HepG2 (cell line): ENCODE measurements around the gene COL4A6. TPM values are rescaled to one million over a fixed set of nuclear protein-coding genes. Genes with fewer than 3 reads are reported as not detected.

Experiments used
- ATAC-seq: fragments of 200-7000 bp; cut with Tn5 transposase; 3 replicates; pipeline ENCODE4 v1.9.1; 2020; ENCODE audit warnings: mild to moderate bottlenecking, moderate library complexity
- BruUV-seq: library from RNA; stranded (reverse); fragments of 400-500 nt; replicated peaks from 2 replicates; lab custom pipeline; 2021; lab: Mats Ljungman, UMichigan
- CTCF ChIA-PET: fragments of 300-600 bp; formaldehyde crosslinking; extraction: SDS; loops from one replicate; lab custom pipeline; 2021; ENCODE audit warnings: low total read pairs, inconsistent platforms, low intra/inter-chr PET ratio; lab: Yijun Ruan, JAX
- POLR2A ChIA-PET: fragments of 350-600 bp; sonication (Branson Sonifier 250); formaldehyde crosslinking; loops from one replicate; lab custom pipeline; 2020; ENCODE audit warnings: antibody characterized with exemption, inconsistent platforms; lab: Yijun Ruan, JAX
- DNase-seq: peaks from one replicate; pipeline ENCODE4 v3.0.0-alpha.2; 2015; ENCODE audit warnings: low spot score
- FAIRE-seq: peaks from 3 replicates; lab custom pipeline; 2011; peaks lifted over from hg19 to GRCh38; lab: Jason Lieb, UNC
- H2AFZ ChIP-seq: one replicate; pipeline ENCODE4 v1.6.1; 2011; ENCODE audit warnings: low read length, inconsistent platforms
- H3K27ac ChIP-seq: fragments of 300-600 bp; 3 replicates; pipeline ENCODE4 v1.8.0; 2011; ENCODE audit warnings: mixed run types, mild to moderate bottlenecking, mixed read lengths, low read length, inconsistent platforms; ENCODE audit not compliant: insufficient read depth; ENCODE audit errors: extremely low read length
- H3K27me3 ChIP-seq, 2 experiments: fragments of 200-600 bp in 1 of 2; 2 replicates in 1 of 2; 3 replicates in 1 of 2; pipeline versions ENCODE4 v1.6.0 to v1.8.0; 2011; ENCODE audit warnings: low read length in 2 of 2, mild to moderate bottlenecking in 2 of 2, moderate library complexity in 2 of 2, inconsistent platforms in 1 of 2; ENCODE audit not compliant: insufficient read depth in 2 of 2, control insufficient read depth in 1 of 2
- H3K36me3 ChIP-seq, 2 experiments: fragments of 200-600 bp in 1 of 2; replicated peaks in 1 of 2; 2 replicates in 1 of 2; 3 replicates in 1 of 2; pipeline versions ENCODE4 v1.5.1 to v1.8.0; 2011; ENCODE audit warnings: low read length in 2 of 2, inconsistent platforms in 1 of 2; ENCODE audit not compliant: insufficient read depth in 2 of 2, control insufficient read depth in 1 of 2
- H3K4me1 ChIP-seq: 2 replicates; pipeline ENCODE4 v1.5.1; 2012; ENCODE audit warnings: low read length, inconsistent platforms; ENCODE audit not compliant: insufficient read depth
- H3K4me2 ChIP-seq: 2 replicates; pipeline ENCODE4 v1.6.0; 2011; ENCODE audit warnings: low read depth, low read length, inconsistent platforms
- H3K4me3 ChIP-seq, 3 experiments: fragments of 200-600 bp in 1 of 3; sonication (generic), shearing (Covaris generic) in 1 of 3; replicated peaks in 1 of 3; 2 replicates each; pipeline ENCODE4 v1.5.1; 2011 to 2016; ENCODE audit warnings: low read length in 3 of 3, inconsistent platforms in 2 of 3, low read depth in 2 of 3, mild to moderate bottlenecking in 2 of 3, control low read depth in 1 of 3, mixed read lengths in 1 of 3; ENCODE audit not compliant: insufficient read depth in 1 of 3
- H3K79me2 ChIP-seq: one replicate; pipeline ENCODE4 v1.6.1; 2011; ENCODE audit warnings: low read length, inconsistent platforms; ENCODE audit not compliant: insufficient read depth
- H3K9ac ChIP-seq: 2 replicates; pipeline ENCODE4 v1.6.0; 2011; ENCODE audit warnings: mild to moderate bottlenecking, low read depth, low read length, inconsistent platforms; ENCODE audit not compliant: insufficient read depth
- H3K9me3 ChIP-seq: 2 replicates; pipeline ENCODE4 v1.5.1; 2012; ENCODE audit warnings: mild to moderate bottlenecking, low read length
- H4K20me1 ChIP-seq: 2 replicates; pipeline ENCODE4 v1.6.0; 2011; ENCODE audit warnings: inconsistent platforms, mild to moderate bottlenecking, low read length, moderate library complexity; ENCODE audit not compliant: insufficient read depth
- CCAR2 ChIP-seq: fragments of 200-400 bp; formaldehyde crosslinking; optimal IDR thresholded peaks from 2 replicates; pipeline ENCODE3; 2018; ENCODE audit warnings: low read depth, mild to moderate bottlenecking, low read length, moderate library complexity
- FOSL2 ChIP-seq: sonication (generic); formaldehyde crosslinking; IDR thresholded peaks from 2 replicates; pipeline ENCODE4 v1.4.0; 2020; ENCODE audit warnings: missing genetic modification reagents
- MBNL3 ChIP-seq: fragments of 250-450 bp; sonication (Bioruptor Pico); conservative IDR thresholded peaks from 2 replicates; pipeline ENCODE4 v1.8.0; 2022; ENCODE audit warnings: mild to moderate bottlenecking, inconsistent platforms
- NFIB ChIP-seq: sonication (generic); formaldehyde crosslinking; IDR thresholded peaks from 2 replicates; pipeline ENCODE4 v1.9.0; 2021; ENCODE audit warnings: missing genetic modification reagents, mild to moderate bottlenecking, borderline replicate concordance
- SMARCC2 ChIP-seq: fragments of 450-650 bp; IDR thresholded peaks from 2 replicates; pipeline ENCODE4 v1.6.1; 2017; ENCODE audit warnings: antibody characterized with exemption, mild to moderate bottlenecking
- THAP11 ChIP-seq: IDR thresholded peaks from 2 replicates; pipeline ENCODE4 v1.6.1; 2016; ENCODE audit warnings: missing biosample characterization, missing genetic modification reagents
- ZNF251 ChIP-seq: sonication (generic); formaldehyde crosslinking; IDR thresholded peaks from 2 replicates; pipeline ENCODE4 v1.9.0; 2021; ENCODE audit warnings: mild to moderate bottlenecking, missing genetic modification reagents
- ZNF557 ChIP-seq: sonication (generic); formaldehyde crosslinking; IDR thresholded peaks from 2 replicates; pipeline ENCODE4 v1.4.0; 2020; ENCODE audit warnings: missing genetic modification reagents
- WGBS: methylation state at CpG from one replicate; pipeline ENCODE4 v1.1.6; 2017; ENCODE audit warnings: low lambda C conversion rate; 5-methylcytosine and 5-hydroxymethylcytosine counted together
- in situ Hi-C: cut with HindIII; loops from 2 replicates; pipeline ENCODE4 v1.10.0; 2017; ENCODE audit warnings: low pct_unique_long_range_greater_than_20kb; ENCODE audit not compliant: extremely low pct_ligation_motif_present
- intact Hi-C: fragments of 100-400 bp; cut with micrococcal nuclease; formaldehyde crosslinking; loops from one replicate; pipeline ENCODE4 v1.10.0; 2022; ENCODE audit not compliant: unreplicated experiment
- polyA plus RNA-seq, 8 experiments: library from polyadenylated mRNA; depleted of rRNA in 3 of 8; stranded (reverse) in 7 of 8; unstranded in 1 of 8; fragments of >200 nt; fragmentation: Illumina TruSeq in 4 of 8; extraction: Trizol in 4 of 8; gene quantifications; 2 replicates each; pipeline versions ENCODE4 v1.2.1 to v1.2.3, GENCODE V29; 2011 to 2016; ENCODE audit warnings: low read depth in 4 of 8, missing spikeins in 1 of 8, mixed read lengths in 1 of 8; ENCODE audit not compliant: insufficient read depth in 1 of 8
- total RNA-seq, 5 experiments: library from RNA; depleted of rRNA; stranded (reverse); fragments of >200 nt; fragmentation: Illumina TruSeq; extraction: Trizol; gene quantifications; 2 replicates each; pipeline ENCODE4 v1.2.3, GENCODE V29; 2016; ENCODE audit warnings: low read depth in 1 of 5
- TF ChIP-seq, protein P1 (sequence below): IDR thresholded peaks from 2 replicates; pipeline ENCODE4 v1.6.1; 2018; ENCODE audit warnings: missing genetic modification reagents, mild to moderate bottlenecking, missing compliant biosample characterization
- TF ChIP-seq, protein P2 (sequence below): sonication (generic); formaldehyde crosslinking; IDR thresholded peaks from 2 replicates; pipeline ENCODE4 v1.8.1; 2023; ENCODE audit warnings: missing genetic modification reagents, mild to moderate bottlenecking, borderline replicate concordance
- TF ChIP-seq, protein P3 (sequence below): sonication (generic); formaldehyde crosslinking; IDR thresholded peaks from 2 replicates; pipeline ENCODE4 v1.5.1; 2020; ENCODE audit warnings: missing genetic modification reagents, mild to moderate bottlenecking, borderline replicate concordance
- TF ChIP-seq, protein P4 (sequence below): sonication (generic); formaldehyde crosslinking; IDR thresholded peaks from 2 replicates; pipeline ENCODE4 v1.4.0; 2020; ENCODE audit warnings: mild to moderate bottlenecking, missing genetic modification reagents
- TF ChIP-seq, protein P5 (sequence below): conservative IDR thresholded peaks from 2 replicates; pipeline ENCODE4 v1.6.1; 2018; ENCODE audit warnings: missing genetic modification reagents

COL4A6 gene
- total and polyA plus RNA-seq, 2 of the 13 experiments (the other 11 are each of a cell fraction or from before 2014, with no cell fraction given): 4.5 to 8.2 TPM

DNA sequence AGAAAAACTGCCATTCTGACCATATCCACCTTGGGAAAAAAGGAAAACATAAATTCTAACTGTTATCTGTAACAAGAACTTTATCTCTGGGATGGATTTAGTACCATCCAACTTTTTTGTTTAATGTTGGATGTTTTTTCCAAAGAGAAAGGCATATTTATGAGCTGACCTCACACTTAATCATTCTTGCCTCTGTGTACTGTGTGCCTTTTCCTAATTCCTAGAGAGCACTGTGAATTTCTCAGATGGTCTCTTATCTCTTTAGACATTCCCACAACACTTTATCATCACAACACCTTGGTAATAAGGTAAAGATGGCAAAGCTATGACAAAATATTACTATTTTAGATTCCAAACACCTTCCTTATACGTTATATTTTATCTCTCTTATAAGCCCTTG lies 126.2 kb downstream of the COL4A6 start (continued):
- TF ChIP-seq, protein P1, sequence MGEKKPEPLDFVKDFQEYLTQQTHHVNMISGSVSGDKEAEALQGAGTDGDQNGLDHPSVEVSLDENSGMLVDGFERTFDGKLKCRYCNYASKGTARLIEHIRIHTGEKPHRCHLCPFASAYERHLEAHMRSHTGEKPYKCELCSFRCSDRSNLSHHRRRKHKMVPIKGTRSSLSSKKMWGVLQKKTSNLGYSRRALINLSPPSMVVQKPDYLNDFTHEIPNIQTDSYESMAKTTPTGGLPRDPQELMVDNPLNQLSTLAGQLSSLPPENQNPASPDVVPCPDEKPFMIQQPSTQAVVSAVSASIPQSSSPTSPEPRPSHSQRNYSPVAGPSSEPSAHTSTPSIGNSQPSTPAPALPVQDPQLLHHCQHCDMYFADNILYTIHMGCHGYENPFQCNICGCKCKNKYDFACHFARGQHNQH (CRISPR knock-in tag): no peak
- TF ChIP-seq, protein P2, sequence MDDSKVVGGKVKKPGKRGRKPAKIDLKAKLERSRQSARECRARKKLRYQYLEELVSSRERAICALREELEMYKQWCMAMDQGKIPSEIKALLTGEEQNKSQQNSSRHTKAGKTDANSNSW (CRISPR knock-in tag): no peak
- no peak for TF ChIP-seq CCAR2
- TF ChIP-seq, all 625 proteins: peak for 0

DNA sequence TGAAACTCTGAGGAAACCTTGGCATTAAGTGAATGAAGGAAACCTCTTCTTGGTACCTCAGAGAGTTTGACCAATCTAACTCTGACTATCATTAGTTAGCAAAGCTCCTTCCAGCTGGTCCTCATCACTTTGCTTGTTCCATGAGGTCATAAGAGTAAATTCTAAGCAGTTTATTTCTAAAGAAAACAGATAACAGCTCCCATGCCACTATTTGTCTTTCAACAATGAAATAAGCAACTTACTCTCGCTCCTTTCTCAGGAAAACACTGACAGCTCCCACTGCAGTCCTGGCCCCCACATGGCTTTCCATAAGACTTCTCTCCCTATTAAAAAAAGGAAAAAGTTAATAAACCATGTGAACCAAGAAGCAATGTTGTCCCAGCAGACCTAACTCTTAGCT lies 127.7 kb downstream of the COL4A6 start:
- no peaks in the 10 kb centered on the region for H4K20me1 ChIP-seq
- no peaks in the 10 kb centered on the region for H3K79me2 ChIP-seq
- no peak overlapping the region for H3K4me2 ChIP-seq
- H3K36me3 ChIP-seq: no peaks in the 10 kb centered on the region
- BruUV-seq: no TSS peak
- ATAC-seq (no peak), FAIRE-seq (no peak), DNase-seq (no peak)
- peaks cover 39% of the 10 kb centered on the region for H3K4me1 ChIP-seq
- WGBS: 100% methylated on average over 1 of the region's 1 CpG
- ChIA-PET CTCF (no interaction called here), POLR2A (no interaction called here)
- no peak overlapping the region for H3K4me3 ChIP-seq
- no peak overlapping the region for H2AFZ ChIP-seq
- intact Hi-C loops (no loop called here), in situ Hi-C loops (no loop called here)
- TF ChIP-seq FOSL2 (CRISPR knock-in tag): no peak
- TF ChIP-seq, protein P3, sequence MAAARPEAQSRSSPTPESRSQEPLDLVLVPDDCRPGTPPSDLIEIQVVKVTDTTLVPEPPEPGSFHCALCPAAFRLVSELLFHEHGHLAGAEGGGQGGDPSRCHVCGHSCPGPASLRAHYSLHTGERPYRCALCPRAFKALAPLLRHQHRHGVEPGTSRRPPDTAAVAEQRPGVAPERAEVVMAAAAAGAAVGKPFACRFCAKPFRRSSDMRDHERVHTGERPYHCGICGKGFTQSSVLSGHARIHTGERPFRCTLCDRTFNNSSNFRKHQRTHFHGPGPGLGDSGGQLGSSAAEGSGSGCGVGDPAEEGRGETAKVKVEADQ (CRISPR knock-in tag): no peak
- TF ChIP-seq, protein P4, sequence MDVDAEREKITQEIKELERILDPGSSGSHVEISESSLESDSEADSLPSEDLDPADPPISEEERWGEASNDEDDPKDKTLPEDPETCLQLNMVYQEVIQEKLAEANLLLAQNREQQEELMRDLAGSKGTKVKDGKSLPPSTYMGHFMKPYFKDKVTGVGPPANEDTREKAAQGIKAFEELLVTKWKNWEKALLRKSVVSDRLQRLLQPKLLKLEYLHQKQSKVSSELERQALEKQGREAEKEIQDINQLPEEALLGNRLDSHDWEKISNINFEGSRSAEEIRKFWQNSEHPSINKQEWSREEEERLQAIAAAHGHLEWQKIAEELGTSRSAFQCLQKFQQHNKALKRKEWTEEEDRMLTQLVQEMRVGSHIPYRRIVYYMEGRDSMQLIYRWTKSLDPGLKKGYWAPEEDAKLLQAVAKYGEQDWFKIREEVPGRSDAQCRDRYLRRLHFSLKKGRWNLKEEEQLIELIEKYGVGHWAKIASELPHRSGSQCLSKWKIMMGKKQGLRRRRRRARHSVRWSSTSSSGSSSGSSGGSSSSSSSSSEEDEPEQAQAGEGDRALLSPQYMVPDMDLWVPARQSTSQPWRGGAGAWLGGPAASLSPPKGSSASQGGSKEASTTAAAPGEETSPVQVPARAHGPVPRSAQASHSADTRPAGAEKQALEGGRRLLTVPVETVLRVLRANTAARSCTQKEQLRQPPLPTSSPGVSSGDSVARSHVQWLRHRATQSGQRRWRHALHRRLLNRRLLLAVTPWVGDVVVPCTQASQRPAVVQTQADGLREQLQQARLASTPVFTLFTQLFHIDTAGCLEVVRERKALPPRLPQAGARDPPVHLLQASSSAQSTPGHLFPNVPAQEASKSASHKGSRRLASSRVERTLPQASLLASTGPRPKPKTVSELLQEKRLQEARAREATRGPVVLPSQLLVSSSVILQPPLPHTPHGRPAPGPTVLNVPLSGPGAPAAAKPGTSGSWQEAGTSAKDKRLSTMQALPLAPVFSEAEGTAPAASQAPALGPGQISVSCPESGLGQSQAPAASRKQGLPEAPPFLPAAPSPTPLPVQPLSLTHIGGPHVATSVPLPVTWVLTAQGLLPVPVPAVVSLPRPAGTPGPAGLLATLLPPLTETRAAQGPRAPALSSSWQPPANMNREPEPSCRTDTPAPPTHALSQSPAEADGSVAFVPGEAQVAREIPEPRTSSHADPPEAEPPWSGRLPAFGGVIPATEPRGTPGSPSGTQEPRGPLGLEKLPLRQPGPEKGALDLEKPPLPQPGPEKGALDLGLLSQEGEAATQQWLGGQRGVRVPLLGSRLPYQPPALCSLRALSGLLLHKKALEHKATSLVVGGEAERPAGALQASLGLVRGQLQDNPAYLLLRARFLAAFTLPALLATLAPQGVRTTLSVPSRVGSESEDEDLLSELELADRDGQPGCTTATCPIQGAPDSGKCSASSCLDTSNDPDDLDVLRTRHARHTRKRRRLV (CRISPR knock-in tag): no peak
- no peak for TF ChIP-seq SMARCC2
- TF ChIP-seq ZNF251: no peak
- TF ChIP-seq NFIB (CRISPR knock-in tag): no peak
- TF ChIP-seq THAP11 (CRISPR knock-in tag): no peak
- no peak for TF ChIP-seq MBNL3 (CRISPR knock-in tag)
- no peak for TF ChIP-seq ZNF557
- TF ChIP-seq, protein P5, sequence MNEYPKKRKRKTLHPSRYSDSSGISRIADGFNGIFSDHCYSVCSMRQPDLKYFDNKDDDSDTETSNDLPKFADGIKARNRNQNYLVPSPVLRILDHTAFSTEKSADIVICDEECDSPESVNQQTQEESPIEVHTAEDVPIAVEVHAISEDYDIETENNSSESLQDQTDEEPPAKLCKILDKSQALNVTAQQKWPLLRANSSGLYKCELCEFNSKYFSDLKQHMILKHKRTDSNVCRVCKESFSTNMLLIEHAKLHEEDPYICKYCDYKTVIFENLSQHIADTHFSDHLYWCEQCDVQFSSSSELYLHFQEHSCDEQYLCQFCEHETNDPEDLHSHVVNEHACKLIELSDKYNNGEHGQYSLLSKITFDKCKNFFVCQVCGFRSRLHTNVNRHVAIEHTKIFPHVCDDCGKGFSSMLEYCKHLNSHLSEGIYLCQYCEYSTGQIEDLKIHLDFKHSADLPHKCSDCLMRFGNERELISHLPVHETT (CRISPR knock-in tag): no peak
- H3K9me3 ChIP-seq: no peaks in the 10 kb centered on the region
- no peak overlapping the region for H3K27ac ChIP-seq
- no peak overlapping the region for H3K9ac ChIP-seq
- H3K27me3 ChIP-seq: no peaks in the 10 kb centered on the region
